Measurements from ENCODE around the gene RNFT2. TPM values are rescaled to one million over a fixed set of nuclear protein-coding genes. Genes with fewer than 3 reads are reported as not detected.

RNFT2 gene
- total RNA-seq, 1 donor from 2014 or later = 2.6 TPM

DNA sequence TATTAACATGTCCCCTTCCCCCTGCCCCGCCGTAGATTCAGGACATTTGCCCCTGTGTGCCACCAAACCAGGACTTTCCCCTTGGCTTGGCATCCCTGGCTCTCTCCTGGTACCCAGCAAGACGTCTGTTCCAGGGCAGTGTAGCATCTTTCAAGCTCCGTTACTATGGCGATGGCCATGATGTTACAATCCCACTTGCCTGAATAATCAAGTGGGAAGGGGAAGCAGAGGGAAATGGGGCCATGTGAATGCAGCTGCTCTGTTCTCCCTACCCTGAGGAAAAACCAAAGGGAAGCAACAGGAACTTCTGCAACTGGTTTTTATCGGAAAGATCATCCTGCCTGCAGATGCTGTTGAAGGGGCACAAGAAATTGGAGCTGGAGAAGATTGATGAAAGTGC lies 114.2 kb downstream of the RNFT2 start:
- Histone ChIP-seq H3K36me3 (no peaks in the 10 kb centered on the region), H3K27me3 (peaks cover 12% of the 10 kb centered on the region), H3K9me3 (no peaks in the 10 kb centered on the region), H3K4me3 (no peak overlapping the region), H3K4me1 (no peaks in the 10 kb centered on the region), H3K27ac (no peak overlapping the region)
- ATAC-seq (no peak), DNase-seq (no peak)
- intact Hi-C loops (cut with DNase I) = no loop called here
- TF ChIP-seq, protein P1, sequence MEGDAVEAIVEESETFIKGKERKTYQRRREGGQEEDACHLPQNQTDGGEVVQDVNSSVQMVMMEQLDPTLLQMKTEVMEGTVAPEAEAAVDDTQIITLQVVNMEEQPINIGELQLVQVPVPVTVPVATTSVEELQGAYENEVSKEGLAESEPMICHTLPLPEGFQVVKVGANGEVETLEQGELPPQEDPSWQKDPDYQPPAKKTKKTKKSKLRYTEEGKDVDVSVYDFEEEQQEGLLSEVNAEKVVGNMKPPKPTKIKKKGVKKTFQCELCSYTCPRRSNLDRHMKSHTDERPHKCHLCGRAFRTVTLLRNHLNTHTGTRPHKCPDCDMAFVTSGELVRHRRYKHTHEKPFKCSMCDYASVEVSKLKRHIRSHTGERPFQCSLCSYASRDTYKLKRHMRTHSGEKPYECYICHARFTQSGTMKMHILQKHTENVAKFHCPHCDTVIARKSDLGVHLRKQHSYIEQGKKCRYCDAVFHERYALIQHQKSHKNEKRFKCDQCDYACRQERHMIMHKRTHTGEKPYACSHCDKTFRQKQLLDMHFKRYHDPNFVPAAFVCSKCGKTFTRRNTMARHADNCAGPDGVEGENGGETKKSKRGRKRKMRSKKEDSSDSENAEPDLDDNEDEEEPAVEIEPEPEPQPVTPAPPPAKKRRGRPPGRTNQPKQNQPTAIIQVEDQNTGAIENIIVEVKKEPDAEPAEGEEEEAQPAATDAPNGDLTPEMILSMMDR (IDR thresholded peaks at IDR 0.05) = no peak

- TF ChIP-seq, protein P1 (IDR thresholded peaks at IDR 0.05) = no peak
- Histone ChIP-seq H3K27ac (no peak overlapping the region), H3K4me1 (no peaks in the 10 kb centered on the region), H3K9me3 (no peaks in the 10 kb centered on the region), H3K36me3 (no peaks in the 10 kb centered on the region), H3K4me3 (no peak overlapping the region), H3K27me3 (peaks cover 18% of the 10 kb centered on the region)
- no peak for ATAC-seq
- no peak for DNase-seq
- intact Hi-C loops (cut with DNase I) = no loop called here
Measured at GRCh38 chr12:116853507-116853906, 115.4 kb downstream of the RNFT2 start.

- no peak overlapping the region for H3K27ac ChIP-seq
- intact Hi-C loops (cut with DNase I) = no loop called here
- peak; percentile 49 for ATAC-seq
Measured at GRCh38 chr12:116855744-116856470, 117.8 kb downstream of the RNFT2 start.

GRCh38 chr12:116856729-116857128 lies 118.6 kb downstream of the RNFT2 start:
- DNase-seq (no peak), ATAC-seq (no peak)
- TF ChIP-seq, protein P1 (IDR thresholded peaks at IDR 0.05) = no peak
- Histone ChIP-seq H3K27ac (no peak overlapping the region), H3K36me3 (no peaks in the 10 kb centered on the region), H3K4me1 (peaks cover 2% of the 10 kb centered on the region), H3K9me3 (no peaks in the 10 kb centered on the region), H3K27me3 (peaks cover 18% of the 10 kb centered on the region), H3K4me3 (no peak overlapping the region)
- intact Hi-C loops (cut with DNase I) = no loop called here

More at GRCh38 chr12:116855744-116856470, 117.8 kb downstream of the RNFT2 start:
- no peaks in the 10 kb centered on the region for H3K36me3 ChIP-seq
- no peaks in the 10 kb centered on the region for H3K9me3 ChIP-seq
- no peak for DNase-seq
- H3K4me1 ChIP-seq = peaks cover under 1% of the 10 kb centered on the region
- TF ChIP-seq, protein P1 (IDR thresholded peaks at IDR 0.05) = no peak
- H3K27me3 ChIP-seq = peaks cover 18% of the 10 kb centered on the region
- no peak overlapping the region for H3K4me3 ChIP-seq

DNA sequence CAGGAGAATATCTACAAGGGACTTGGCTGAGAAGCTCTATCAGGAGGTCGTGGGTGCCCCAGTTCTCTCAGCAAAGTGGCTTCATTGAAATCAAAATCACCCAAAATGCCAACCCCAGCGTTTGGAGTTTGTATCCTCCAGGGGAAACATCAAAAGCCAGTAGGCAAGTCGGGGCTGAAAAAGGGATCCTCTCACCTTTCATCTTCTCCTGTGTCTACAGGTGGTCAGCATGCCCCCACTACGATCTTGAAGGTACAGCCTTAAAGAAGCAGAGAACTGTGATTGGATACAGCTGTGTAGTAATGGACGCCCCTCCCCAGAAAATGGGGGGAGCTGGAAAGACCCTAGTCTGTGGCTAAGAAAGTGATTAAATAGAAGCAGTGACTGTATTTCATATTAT lies 121.0 kb downstream of the RNFT2 start:
- intact Hi-C loops (cut with DNase I) = no loop called here
- ATAC-seq = no peak
- TF ChIP-seq, protein P1 (IDR thresholded peaks at IDR 0.05) = no peak
- Histone ChIP-seq H3K4me1 (peaks cover 2% of the 10 kb centered on the region), H3K9me3 (no peaks in the 10 kb centered on the region), H3K4me3 (no peak overlapping the region), H3K27me3 (peaks cover 25% of the 10 kb centered on the region), H3K27ac (no peak overlapping the region), H3K36me3 (no peaks in the 10 kb centered on the region)
- no peak for DNase-seq

Measured in upper lobe of right lung (tissue), 1 donor.